Hepatocyte (in vitro differentiated cells): Measurements from ENCODE around the gene SYNDIG1. TPM values are rescaled to one million over a fixed set of nuclear protein-coding genes. Genes with fewer than 3 reads are reported as not detected.

Experiments
- DNase-seq: peaks from one replicate; pipeline ENCODE4 v3.0.0-alpha.2; 2016; ENCODE audit warnings: low spot score
- H2AFZ ChIP-seq: fragments of 200-600 bp; sonication (generic); 2 replicates; pipeline ENCODE4 v1.6.0; 2016; ENCODE audit warnings: antibody characterized with exemption, mild to moderate bottlenecking
- H3K27ac ChIP-seq: fragments of 200-600 bp; sonication (generic); 2 replicates; pipeline ENCODE4 v1.5.1; 2016; ENCODE audit warnings: mild to moderate bottlenecking
- H3K27me3 ChIP-seq: fragments of 200-600 bp; sonication (generic); 2 replicates; pipeline ENCODE4 v1.6.1; 2016
- H3K36me3 ChIP-seq: fragments of 200-600 bp; sonication (generic); replicated peaks from 2 replicates; pipeline ENCODE4 v1.5.1; 2016; ENCODE audit warnings: low read depth; ENCODE audit not compliant: insufficient read depth
- H3K4me1 ChIP-seq: fragments of 200-600 bp; sonication (generic); 2 replicates; pipeline ENCODE4 v1.5.1; 2016; ENCODE audit warnings: mild to moderate bottlenecking, moderate library complexity; ENCODE audit not compliant: insufficient read depth
- H3K4me2 ChIP-seq: fragments of 200-600 bp; sonication (generic); 2 replicates; pipeline ENCODE4 v1.6.0; 2016
- H3K4me3 ChIP-seq: fragments of 200-600 bp; sonication (generic); 2 replicates; pipeline ENCODE4 v1.5.1; 2016; ENCODE audit warnings: mild to moderate bottlenecking
- H3K79me2 ChIP-seq: fragments of 200-600 bp; sonication (generic); 2 replicates; pipeline ENCODE4 v1.6.0; 2017; ENCODE audit warnings: mild to moderate bottlenecking
- H3K9me2 ChIP-seq: fragments of 200-600 bp; sonication (generic); replicated peaks from 2 replicates; pipeline ENCODE4 v1.6.0; 2017; ENCODE audit warnings: mild to moderate bottlenecking; ENCODE audit not compliant: insufficient read depth
- H3K9me3 ChIP-seq: fragments of 200-600 bp; sonication (generic); 2 replicates; pipeline ENCODE4 v1.5.1; 2016; ENCODE audit warnings: low read depth, mild to moderate bottlenecking
- H4K20me1 ChIP-seq: fragments of 200-600 bp; sonication (generic); 2 replicates; pipeline ENCODE4 v1.6.0; 2016; ENCODE audit warnings: mild to moderate bottlenecking; ENCODE audit not compliant: insufficient read depth, poor library complexity, severe bottlenecking
- EZH2 ChIP-seq: fragments of 200-600 bp; sonication (generic); IDR thresholded peaks from 2 replicates; pipeline ENCODE4 v1.6.1; 2016; ENCODE audit warnings: antibody characterized with exemption, mild to moderate bottlenecking, borderline replicate concordance
- EZH2phosphoT487 ChIP-seq: fragments of 200-600 bp; sonication (generic); IDR thresholded peaks from one replicate; pipeline ENCODE4 v1.6.1; 2018; ENCODE audit warnings: antibody characterized with exemption, mild to moderate bottlenecking, low read depth, moderate library complexity; ENCODE audit not compliant: unreplicated experiment, severe bottlenecking
- WGBS: methylation state at CpG from one replicate; pipeline ENCODE4 v1.1.6; 2016; ENCODE audit warnings: low lambda C conversion rate; ENCODE audit errors: missing lambda C conversion rate; 5-methylcytosine and 5-hydroxymethylcytosine counted together
- polyA plus RNA-seq: library from polyadenylated mRNA; unstranded; fragments of >200 nt; fragmentation: Nextera tagmentation; extraction: Ambion mirVana; gene quantifications from 2 replicates; pipeline ENCODE4 v1.2.1, GENCODE V29; 2016
- total RNA-seq: library from RNA; depleted of rRNA; stranded (reverse); fragments of >200 nt; gene quantifications from 2 replicates; pipeline ENCODE4 v1.2.3, GENCODE V29; 2014
- TF ChIP-seq, protein P1 (sequence below): fragments of 200-600 bp; sonication (generic); IDR thresholded peaks from 2 replicates; pipeline ENCODE4 v1.5.1; 2016; ENCODE audit warnings: antibody characterized with exemption, mild to moderate bottlenecking; ENCODE audit not compliant: poor library complexity

SYNDIG1 gene
- total and polyA plus RNA-seq, 2 experiments from 2014 or later = 1.5 to 2.3 TPM

- no peaks in the 10 kb centered on the region for H3K9me3 ChIP-seq
- H3K27ac ChIP-seq = peak overlapping the region; percentile 69
- no peaks in the 10 kb centered on the region for H4K20me1 ChIP-seq
- no peaks in the 10 kb centered on the region for H3K36me3 ChIP-seq
- no peaks in the 10 kb centered on the region for H3K79me2 ChIP-seq
- TF ChIP-seq, protein P1, sequence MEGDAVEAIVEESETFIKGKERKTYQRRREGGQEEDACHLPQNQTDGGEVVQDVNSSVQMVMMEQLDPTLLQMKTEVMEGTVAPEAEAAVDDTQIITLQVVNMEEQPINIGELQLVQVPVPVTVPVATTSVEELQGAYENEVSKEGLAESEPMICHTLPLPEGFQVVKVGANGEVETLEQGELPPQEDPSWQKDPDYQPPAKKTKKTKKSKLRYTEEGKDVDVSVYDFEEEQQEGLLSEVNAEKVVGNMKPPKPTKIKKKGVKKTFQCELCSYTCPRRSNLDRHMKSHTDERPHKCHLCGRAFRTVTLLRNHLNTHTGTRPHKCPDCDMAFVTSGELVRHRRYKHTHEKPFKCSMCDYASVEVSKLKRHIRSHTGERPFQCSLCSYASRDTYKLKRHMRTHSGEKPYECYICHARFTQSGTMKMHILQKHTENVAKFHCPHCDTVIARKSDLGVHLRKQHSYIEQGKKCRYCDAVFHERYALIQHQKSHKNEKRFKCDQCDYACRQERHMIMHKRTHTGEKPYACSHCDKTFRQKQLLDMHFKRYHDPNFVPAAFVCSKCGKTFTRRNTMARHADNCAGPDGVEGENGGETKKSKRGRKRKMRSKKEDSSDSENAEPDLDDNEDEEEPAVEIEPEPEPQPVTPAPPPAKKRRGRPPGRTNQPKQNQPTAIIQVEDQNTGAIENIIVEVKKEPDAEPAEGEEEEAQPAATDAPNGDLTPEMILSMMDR = no peak
- no peak for TF ChIP-seq EZH2phosphoT487
- TF ChIP-seq EZH2 = no peak
- peaks cover 10% of the 10 kb centered on the region for H3K4me1 ChIP-seq
- H3K4me2 ChIP-seq = no peak overlapping the region
- H3K4me3 ChIP-seq = no peak overlapping the region
- 56% methylated on average over 8 of the region's 8 CpGs for WGBS
- DNase-seq = peak; percentile 58
- no peaks in the 10 kb centered on the region for H3K27me3 ChIP-seq
- H2AFZ ChIP-seq = no peak overlapping the region
- H3K9me2 ChIP-seq = no peaks in the 10 kb centered on the region
These were observed 32.0 kb upstream of the SYNDIG1 start for GRCh38 chr20:24437196-24438082.

DNA sequence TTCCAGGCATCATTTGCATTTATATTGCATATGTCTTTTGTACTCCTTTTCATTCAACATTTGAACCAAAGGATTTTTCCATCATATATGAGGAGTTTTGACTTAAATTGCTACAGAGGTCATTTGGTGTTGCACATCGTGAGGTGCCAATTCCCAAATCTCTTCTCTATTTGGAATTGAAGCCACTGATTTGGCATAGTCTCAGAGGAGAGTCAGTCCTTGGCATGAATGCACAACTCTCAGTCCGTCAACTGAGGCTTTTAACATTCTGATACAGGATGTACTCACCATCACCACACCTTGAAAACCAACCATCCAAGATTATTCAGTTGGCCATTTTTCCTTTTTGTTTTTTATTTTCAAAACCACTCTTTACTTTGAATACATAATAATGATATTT is 31.1 kb upstream of the SYNDIG1 start:
- H3K4me3 ChIP-seq = no peak overlapping the region
- H2AFZ ChIP-seq = no peak overlapping the region
- H4K20me1 ChIP-seq = no peaks in the 10 kb centered on the region
- H3K79me2 ChIP-seq = no peaks in the 10 kb centered on the region
- DNase-seq = no peak
- 88% methylated on average over 2 of the region's 2 CpGs for WGBS
- TF ChIP-seq EZH2phosphoT487 (no peak), EZH2 (no peak)
- TF ChIP-seq, protein P1 = no peak
- H3K9me2 ChIP-seq = no peaks in the 10 kb centered on the region
- no peaks in the 10 kb centered on the region for H3K27me3 ChIP-seq
- peak overlapping the region; percentile 69 for H3K27ac ChIP-seq
- H3K4me2 ChIP-seq = no peak overlapping the region
- no peaks in the 10 kb centered on the region for H3K36me3 ChIP-seq
- peaks cover 3% of the 10 kb centered on the region for H3K4me1 ChIP-seq
- no peaks in the 10 kb centered on the region for H3K9me3 ChIP-seq

GRCh38 chr20:24439737-24440387 is 29.6 kb upstream of the SYNDIG1 start:
- Histone ChIP-seq H3K4me1 (peaks cover 3% of the 10 kb centered on the region), H4K20me1 (no peaks in the 10 kb centered on the region), H3K9me2 (no peaks in the 10 kb centered on the region), H3K4me2 (no peak overlapping the region), H3K36me3 (no peaks in the 10 kb centered on the region), H2AFZ (no peak overlapping the region), H3K27me3 (no peaks in the 10 kb centered on the region), H3K9me3 (no peaks in the 10 kb centered on the region), H3K4me3 (no peak overlapping the region), H3K79me2 (no peaks in the 10 kb centered on the region), H3K27ac (no peak overlapping the region)
- TF ChIP-seq EZH2 = no peak
- TF ChIP-seq, protein P1 = no peak
- no peak for TF ChIP-seq EZH2phosphoT487
- 89% methylated on average over 7 of the region's 7 CpGs for WGBS
- no peak for DNase-seq
